K562 (cell line): ENCODE results near the gene ARL8A. TPM values are rescaled to one million over a fixed set of nuclear protein-coding genes. Genes with fewer than 3 reads are reported as not detected.

Experiments
- ATF7 ChIP-seq: fragments of 450-650 bp; IDR thresholded peaks from 2 replicates; pipeline ENCODE4 v1.7.1; 2014; ENCODE audit warnings: mild to moderate bottlenecking, moderate library complexity
- BACH1 ChIP-seq: fragments of 200-800 bp; sonication (Bioruptor generic); IDR thresholded peaks from 2 replicates; pipeline ENCODE4 v1.6.1; 2016; ENCODE audit warnings: missing genetic modification characterization, missing compliant biosample characterization
- CAMTA2 ChIP-seq: fragments of 250-450 bp; sonication (Bioruptor Pico); conservative IDR thresholded peaks from 2 replicates; pipeline ENCODE4 v1.5.1; 2022
- ETS2 ChIP-seq: IDR thresholded peaks from 2 replicates; pipeline ENCODE4 v1.6.1; 2016; ENCODE audit warnings: borderline replicate concordance, missing genetic modification characterization, mild to moderate bottlenecking, moderate library complexity, missing compliant biosample characterization; ENCODE audit not compliant: poor library complexity, severe bottlenecking
- HNRNPH1 ChIP-seq: fragments of 200-400 bp; formaldehyde crosslinking; optimal IDR thresholded peaks from 2 replicates; pipeline ENCODE3; 2017; ENCODE audit warnings: low read depth, mild to moderate bottlenecking, low read length, moderate library complexity
- HNRNPK ChIP-seq: fragments of 200-400 bp; formaldehyde crosslinking; IDR thresholded peaks from one replicate; pipeline ENCODE4 v1.6.1; 2018; ENCODE audit warnings: mild to moderate bottlenecking, low read depth, low read length; ENCODE audit not compliant: poor library complexity, severe bottlenecking
- MCM5 ChIP-seq: fragments of 450-650 bp; IDR thresholded peaks from 2 replicates; pipeline ENCODE4 v1.6.1; 2016; ENCODE audit warnings: low read depth
- NFIC ChIP-seq: fragments of 450-650 bp; IDR thresholded peaks from 2 replicates; pipeline ENCODE4 v1.6.1; 2017; ENCODE audit warnings: mild to moderate bottlenecking, inconsistent platforms
- OTX1 ChIP-seq: fragments of 450-650 bp; formaldehyde crosslinking; IDR thresholded peaks from 2 replicates; pipeline ENCODE4 v1.4.0; 2022; ENCODE audit warnings: mild to moderate bottlenecking
- RBM17 ChIP-seq: fragments of 200-400 bp; formaldehyde crosslinking; IDR thresholded peaks from 2 replicates; pipeline ENCODE4 v1.6.1; 2017; ENCODE audit warnings: low read depth, mild to moderate bottlenecking, low read length, borderline replicate concordance
- SMAD2 ChIP-seq: fragments of 150-350 bp; IDR thresholded peaks from 2 replicates; pipeline ENCODE4 v1.6.1; 2014; ENCODE audit warnings: low read depth, mild to moderate bottlenecking, low read length
- SMARCE1 ChIP-seq: fragments of 450-650 bp; IDR thresholded peaks from 2 replicates; pipeline ENCODE4 v1.7.1; 2016; ENCODE audit warnings: mild to moderate bottlenecking
- TCFL5 ChIP-seq: fragments of 250-450 bp; sonication (Bioruptor Pico); conservative IDR thresholded peaks from 2 replicates; pipeline ENCODE4 v1.6.1; 2021; ENCODE audit warnings: mild to moderate bottlenecking, moderate library complexity, matching md5 sums
- VEZF1 ChIP-seq: fragments of 200-800 bp; sonication (Bioruptor generic); IDR thresholded peaks from 2 replicates; pipeline ENCODE4 v1.6.1; 2017; ENCODE audit warnings: missing genetic modification characterization, missing compliant biosample characterization
- ZBTB34 ChIP-seq: fragments of 250-450 bp; sonication (Bioruptor Pico); IDR thresholded peaks from 2 replicates; pipeline ENCODE4 v1.8.0; 2021; ENCODE audit warnings: mild to moderate bottlenecking, moderate library complexity
- ZC3H4 ChIP-seq: sonication (generic); formaldehyde crosslinking; IDR thresholded peaks from 2 replicates; pipeline ENCODE4 v1.9.0; 2021; ENCODE audit warnings: missing genetic modification reagents, borderline replicate concordance
- ZFP91 ChIP-seq: sonication (generic); formaldehyde crosslinking; IDR thresholded peaks from 2 replicates; pipeline ENCODE4 v1.8.0; 2022; ENCODE audit warnings: mild to moderate bottlenecking, missing genetic modification reagents
- ZNF134 ChIP-seq: fragments of 250-450 bp; sonication (Bioruptor Pico); conservative IDR thresholded peaks from 2 replicates; pipeline ENCODE4 v1.4.0; 2020
- ZNF609 ChIP-seq: sonication (generic); formaldehyde crosslinking; IDR thresholded peaks from 2 replicates; pipeline ENCODE4 v1.8.1; 2023; ENCODE audit warnings: missing genetic modification reagents, mild to moderate bottlenecking, borderline replicate concordance
- ZSCAN29 ChIP-seq: fragments of 450-650 bp; IDR thresholded peaks from 2 replicates; pipeline ENCODE4 v1.6.1; 2017
- polyA plus RNA-seq, 8 experiments: library from polyadenylated mRNA; depleted of rRNA in 4 of 8; stranded (reverse) in 5 of 8; unstranded in 3 of 8; fragments of >200 nt; fragmentation: Nextera tagmentation in 2 of 8; fragmentation: Illumina TruSeq in 1 of 8; extraction: Ambion mirVana in 2 of 8; extraction: Trizol in 1 of 8; gene quantifications; 2 replicates each; pipeline versions ENCODE4 v1.2.1 to v1.2.3, GENCODE V29; 2011 to 2014; ENCODE audit warnings: inconsistent platforms in 1 of 8, missing spikeins in 1 of 8
- total RNA-seq, 7 experiments: library from RNA; depleted of rRNA in 6 of 7; stranded (reverse); fragments of >200 nt in 6 of 7; fragmentation: Illumina TruSeq in 2 of 7; extraction: Trizol in 2 of 7; gene quantifications; 2 replicates each; pipeline versions ENCODE4 v1.2.1 to v1.2.3, GENCODE V29; 2011 to 2021; ENCODE audit warnings: low replicate concordance in 1 of 7

The ARL8A gene
- total and polyA plus RNA-seq, 9 of the 15 experiments (the other 6 are each of a cell fraction or from before 2014, with no cell fraction given) = 0.17 to 27.3 (median 15.6) TPM

GRCh38 chr1:202164271-202165037 lies 19.9 kb upstream of the ARL8A start (continued):
- no peak; the same call in 1 of the 2 replicates for TF ChIP-seq ZFP91 (CRISPR knock-in tag)
- peak; percentile 86 for TF ChIP-seq VEZF1 (CRISPR knock-in tag)
- TF ChIP-seq OTX1 = no peak
- TF ChIP-seq CAMTA2 = no peak
- TF ChIP-seq BACH1 (tag) = no peak
- TF ChIP-seq HNRNPK = no peak
- TF ChIP-seq ZNF134 (CRISPR knock-in tag) = no peak
- TF ChIP-seq MCM5 = no peak
- no peak for TF ChIP-seq ZC3H4 (CRISPR knock-in tag)
- peak; percentile 43 for TF ChIP-seq ATF7
- no peak for TF ChIP-seq ZSCAN29
- no peak for TF ChIP-seq RBM17
- TF ChIP-seq HNRNPH1 = no peak
- no peak for TF ChIP-seq ETS2 (tag)
- TF ChIP-seq NFIC = peak; percentile 50
- TF ChIP-seq ZNF609 (CRISPR knock-in tag) = no peak
- no peak for TF ChIP-seq TCFL5 (CRISPR knock-in tag)
- peak; percentile 64 for TF ChIP-seq SMARCE1
- no peak for TF ChIP-seq ZBTB34
- no peak for TF ChIP-seq SMAD2
